ENCODE data around the gene KIF11. TPM values are rescaled to one million over a fixed set of nuclear protein-coding genes. Genes with fewer than 3 reads are reported as not detected.

The KIF11 gene
- total RNA-seq, 1 experiment from 2014 or later: 37.7 TPM

DNA sequence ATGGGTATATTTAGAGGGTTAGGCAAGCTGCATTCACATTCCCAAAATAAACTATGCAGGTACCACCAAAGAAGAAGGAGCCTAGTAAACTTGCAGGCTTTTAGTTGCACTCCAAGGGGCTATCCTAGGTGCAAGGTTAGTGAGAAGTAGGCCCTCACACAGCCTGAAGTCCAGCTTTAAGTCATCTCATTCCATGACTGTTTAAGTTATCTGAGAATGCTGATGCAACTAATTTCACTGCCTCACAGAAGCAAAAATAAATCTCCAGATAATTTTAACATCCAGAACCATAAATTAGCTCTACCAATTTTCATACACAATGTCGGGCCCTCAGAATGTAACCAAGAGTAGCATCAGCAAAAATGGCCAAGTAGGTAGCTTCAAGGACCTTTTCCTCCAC, 62.5 kb downstream of the KIF11 start:
- POLR2A ChIA-PET: no interaction called here

DNA sequence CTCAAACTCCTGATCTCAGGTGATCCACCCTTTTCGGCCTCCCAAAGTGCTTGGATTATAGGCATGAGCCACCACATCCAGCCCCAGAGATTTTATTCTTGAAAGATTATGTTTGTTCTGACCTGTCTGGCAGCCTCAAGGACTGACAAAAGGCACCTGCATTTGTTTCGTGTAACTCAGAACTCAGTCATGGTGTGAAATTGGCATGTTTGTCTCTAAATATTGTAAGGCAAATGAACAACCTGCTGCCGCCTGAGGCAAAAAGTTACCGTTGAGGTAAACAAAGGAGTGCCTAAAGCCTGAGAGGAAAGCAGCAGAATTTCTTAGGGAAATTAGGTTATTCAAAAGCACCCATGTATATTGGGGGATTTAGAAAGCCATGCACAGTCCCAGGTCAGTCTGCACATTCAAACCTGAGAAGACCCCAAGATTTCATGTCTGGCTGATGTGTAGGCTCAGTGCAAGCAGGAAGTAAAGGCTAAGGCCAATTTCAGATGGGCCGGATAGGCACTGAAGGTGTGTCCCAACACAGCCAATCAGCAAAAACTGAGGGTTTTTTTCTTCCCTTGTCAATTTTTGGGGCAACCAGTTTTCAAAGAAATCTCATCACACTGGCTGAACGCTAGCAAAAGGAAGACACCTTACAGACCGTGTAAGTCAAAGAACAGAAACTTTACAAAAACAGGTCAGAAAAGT, 63.5 kb downstream of the KIF11 start:
- no TSS peak for BruUV-seq (replicated peaks)
- DNase-seq: no peak
- ChIA-PET POLR2A (no interaction called here), CTCF (no interaction called here)
- TF ChIP-seq, protein P1, sequence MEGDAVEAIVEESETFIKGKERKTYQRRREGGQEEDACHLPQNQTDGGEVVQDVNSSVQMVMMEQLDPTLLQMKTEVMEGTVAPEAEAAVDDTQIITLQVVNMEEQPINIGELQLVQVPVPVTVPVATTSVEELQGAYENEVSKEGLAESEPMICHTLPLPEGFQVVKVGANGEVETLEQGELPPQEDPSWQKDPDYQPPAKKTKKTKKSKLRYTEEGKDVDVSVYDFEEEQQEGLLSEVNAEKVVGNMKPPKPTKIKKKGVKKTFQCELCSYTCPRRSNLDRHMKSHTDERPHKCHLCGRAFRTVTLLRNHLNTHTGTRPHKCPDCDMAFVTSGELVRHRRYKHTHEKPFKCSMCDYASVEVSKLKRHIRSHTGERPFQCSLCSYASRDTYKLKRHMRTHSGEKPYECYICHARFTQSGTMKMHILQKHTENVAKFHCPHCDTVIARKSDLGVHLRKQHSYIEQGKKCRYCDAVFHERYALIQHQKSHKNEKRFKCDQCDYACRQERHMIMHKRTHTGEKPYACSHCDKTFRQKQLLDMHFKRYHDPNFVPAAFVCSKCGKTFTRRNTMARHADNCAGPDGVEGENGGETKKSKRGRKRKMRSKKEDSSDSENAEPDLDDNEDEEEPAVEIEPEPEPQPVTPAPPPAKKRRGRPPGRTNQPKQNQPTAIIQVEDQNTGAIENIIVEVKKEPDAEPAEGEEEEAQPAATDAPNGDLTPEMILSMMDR (IDR thresholded peaks at IDR 0.05; ENCODE audit: insufficient read depth in 1 of 2, low read depth in 1 of 2, low read length in 1 of 2, severe bottlenecking in 1 of 2, unreplicated experiment in 1 of 2): no peak
- intact Hi-C loops (cut with micrococcal nuclease; ENCODE audit: unreplicated experiment): no loop called here
- no peaks in the 10 kb centered on the region; the same call in 1 of the 2 replicates for H3K4me1 ChIP-seq
- no peak overlapping the region for H3K27ac Mint-ChIP-seq (ENCODE audit: unreplicated experiment)
- no peaks in the 10 kb centered on the region for H3K27me3 Mint-ChIP-seq (ENCODE audit: insufficient read depth, unreplicated experiment)
- H3K9me3 ChIP-seq: no peaks in the 10 kb centered on the region
- no peaks in the 10 kb centered on the region for H3K27me3 ChIP-seq (replicated peaks; ENCODE audit: control insufficient read depth, insufficient read depth, low read length)
- H3K9me3 Mint-ChIP-seq (ENCODE audit: unreplicated experiment): peaks cover 8% of the 10 kb centered on the region
- H3K36me3 ChIP-seq (ENCODE audit: control insufficient read depth, insufficient read depth, low read length): no peaks in the 10 kb centered on the region; the same call in 1 of the 2 replicates
- no peaks in the 10 kb centered on the region for H3K4me1 Mint-ChIP-seq (ENCODE audit: low read depth, unreplicated experiment)
- no peak overlapping the region for H3K4me3 Mint-ChIP-seq (ENCODE audit: unreplicated experiment)
- H3K4me3 ChIP-seq (ENCODE audit: low read depth, low read length): no peak overlapping the region
- peaks cover 54% of the 10 kb centered on the region for H3K36me3 Mint-ChIP-seq (ENCODE audit: insufficient read depth, unreplicated experiment)

More for the DNA sequence above, 62.5 kb downstream of the KIF11 start:
- peaks cover 63% of the 10 kb centered on the region for H3K36me3 Mint-ChIP-seq (ENCODE audit: insufficient read depth, unreplicated experiment)
- Histone ChIP-seq H3K4me3 (ENCODE audit: low read depth, low read length) (no peak overlapping the region), H3K27me3 (replicated peaks; ENCODE audit: control insufficient read depth, insufficient read depth, low read length) (no peaks in the 10 kb centered on the region), H3K9me3 (no peaks in the 10 kb centered on the region), H3K36me3 (ENCODE audit: control insufficient read depth, insufficient read depth, low read length) (no peaks in the 10 kb centered on the region; the same call in 1 of the 2 replicates), H3K4me1 (no peaks in the 10 kb centered on the region; the same call in 1 of the 2 replicates)
- TF ChIP-seq, protein P1 (IDR thresholded peaks at IDR 0.05; ENCODE audit: insufficient read depth in 1 of 2, low read depth in 1 of 2, low read length in 1 of 2, severe bottlenecking in 1 of 2, unreplicated experiment in 1 of 2): no peak
- H3K27ac Mint-ChIP-seq (ENCODE audit: unreplicated experiment): no peak overlapping the region
- CTCF ChIA-PET: no interaction called here
- no peaks in the 10 kb centered on the region for H3K4me1 Mint-ChIP-seq (ENCODE audit: low read depth, unreplicated experiment)
- intact Hi-C loops (cut with micrococcal nuclease; ENCODE audit: unreplicated experiment): no loop called here
- DNase-seq: no peak
- no TSS peak for BruUV-seq (replicated peaks)
- no peaks in the 10 kb centered on the region for H3K27me3 Mint-ChIP-seq (ENCODE audit: insufficient read depth, unreplicated experiment)
- no peaks in the 10 kb centered on the region for H3K9me3 Mint-ChIP-seq (ENCODE audit: unreplicated experiment)
- H3K4me3 Mint-ChIP-seq (ENCODE audit: unreplicated experiment): no peak overlapping the region

DNA sequence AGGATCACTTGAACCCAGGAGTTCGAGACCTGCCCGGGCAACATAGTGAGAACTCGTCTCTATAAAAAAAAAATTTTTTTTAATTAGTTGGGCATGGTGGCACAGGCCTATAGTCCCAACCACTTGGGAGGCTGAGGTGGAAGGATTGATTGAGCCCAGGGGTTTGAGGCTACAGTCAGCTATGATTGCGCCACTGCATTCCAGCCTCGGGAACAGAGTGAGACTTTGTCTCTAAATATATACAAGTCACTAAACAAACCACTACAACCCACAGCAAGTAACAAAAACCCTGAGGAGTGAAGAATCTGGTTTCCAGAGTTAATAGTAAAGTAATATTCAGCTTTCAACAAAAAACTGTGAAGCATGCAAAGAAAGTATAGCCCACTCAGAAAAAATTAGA, 64.1 kb downstream of the KIF11 start:
- Mint-ChIP-seq H3K27me3 (ENCODE audit: insufficient read depth, unreplicated experiment) (no peaks in the 10 kb centered on the region), H3K36me3 (ENCODE audit: insufficient read depth, unreplicated experiment) (peaks cover 48% of the 10 kb centered on the region), H3K4me1 (ENCODE audit: low read depth, unreplicated experiment) (no peaks in the 10 kb centered on the region), H3K9me3 (ENCODE audit: unreplicated experiment) (peaks cover 14% of the 10 kb centered on the region), H3K27ac (ENCODE audit: unreplicated experiment) (no peak overlapping the region), H3K4me3 (ENCODE audit: unreplicated experiment) (no peak overlapping the region)
- BruUV-seq (replicated peaks): no TSS peak
- ChIA-PET CTCF (interaction anchor here (0.7 kb wide), 1 partner anchor 192 kb away, joined by 3 read pairs; the partner anchor contains the start of gene EXOC6), POLR2A (no interaction called here)
- Histone ChIP-seq H3K36me3 (ENCODE audit: control insufficient read depth, insufficient read depth, low read length) (no peaks in the 10 kb centered on the region; the same call in 1 of the 2 replicates), H3K9me3 (no peaks in the 10 kb centered on the region), H3K4me1 (no peaks in the 10 kb centered on the region; the same call in 1 of the 2 replicates), H3K27me3 (replicated peaks; ENCODE audit: control insufficient read depth, insufficient read depth, low read length) (no peaks in the 10 kb centered on the region), H3K4me3 (ENCODE audit: low read depth, low read length) (no peak overlapping the region)
- peak in 1 of 2 experiments; percentile 18 for DNase-seq
- intact Hi-C loops (cut with micrococcal nuclease; ENCODE audit: unreplicated experiment): no loop called here
- TF ChIP-seq, protein P1 (IDR thresholded peaks at IDR 0.05; ENCODE audit: insufficient read depth in 1 of 2, low read depth in 1 of 2, low read length in 1 of 2, severe bottlenecking in 1 of 2, unreplicated experiment in 1 of 2): no peak

Data from Caco-2 (cell line).